ENCODE data around the gene NLRC4.
"Not testable (repeated sequence)": the region's sequence is repeated elsewhere in the genome, so short reads cannot be mapped to it uniquely, and the experiment has no call there.

Gene NLRC4

GRCh38 chr2:32237996-32238395, 26.7 kb downstream of the NLRC4 start:
- no peak for DNase-seq

GRCh38 chr2:32237488-32237887, 27.2 kb downstream of the NLRC4 start:
- no peak for DNase-seq

- no peak for DNase-seq
Observed at GRCh38 chr2:32235315-32235714, 29.4 kb downstream of the NLRC4 start.

- DNase-seq = no peak
Observed at GRCh38 chr2:32231959-32232358, 32.7 kb downstream of the NLRC4 start.

GRCh38 chr2:32229635-32230034, 35.1 kb downstream of the NLRC4 start:
- no peak for DNase-seq

GRCh38 chr2:32228181-32228580, 36.5 kb downstream of the NLRC4 start:
- no peak for DNase-seq

- no peak for DNase-seq
Observed at GRCh38 chr2:32227492-32227891, 37.2 kb downstream of the NLRC4 start.

- no peak for DNase-seq
Observed at GRCh38 chr2:32222966-32223365, 41.7 kb downstream of the NLRC4 start.

GRCh38 chr2:32220445-32220844, 44.2 kb downstream of the NLRC4 start:
- DNase-seq = no peak

GRCh38 chr2:32212295-32212694, 52.4 kb downstream of the NLRC4 start:
- DNase-seq = no peak

GRCh38 chr2:32210767-32211408, 53.8 kb downstream of the NLRC4 start:
- DNase-seq = no peak

- not testable (repeated sequence) for DNase-seq
Observed at GRCh38 chr2:32203428-32203827, 61.3 kb downstream of the NLRC4 start.

GRCh38 chr2:32200814-32201213, 63.9 kb downstream of the NLRC4 start:
- no peak for DNase-seq

- DNase-seq = no peak
Observed at GRCh38 chr2:32192418-32192817, 72.3 kb downstream of the NLRC4 start.

- DNase-seq = no peak
Observed at GRCh38 chr2:32189011-32189410, 75.7 kb downstream of the NLRC4 start.

GRCh38 chr2:32182667-32183066, 82.0 kb downstream of the NLRC4 start:
- no peak for DNase-seq
